Thyroid gland (tissue), 4 donors: ENCODE measurements around the gene RABEP2. TPM values are rescaled to one million over a fixed set of nuclear protein-coding genes. Genes with fewer than 3 reads are reported as not detected.
A peak's percentile ranks its signal among the peaks of the same experiment; 100 is the strongest.

Experiments
- DNase-seq, 2 donors: peaks; one replicate each; pipeline ENCODE4 v3.0.0-alpha.2; 2019
- H3K27ac ChIP-seq, 3 donors: fragments of 200-600 bp; sonication (generic); 1 replicate in 2 of 3; 2 replicates in 1 of 3; pipeline ENCODE4 v1.5.1; 2016 to 2019; ENCODE audit warnings: mild to moderate bottlenecking in 1 of 3, moderate library complexity in 1 of 3
- H3K27me3 ChIP-seq: fragments of 200-600 bp; sonication (generic); one replicate; pipeline ENCODE4 v1.5.1; 2019
- H3K36me3 ChIP-seq, 2 donors: fragments of 200-600 bp; sonication (generic); one replicate each; pipeline ENCODE4 v1.5.1; 2016 to 2019
- H3K4me1 ChIP-seq, 2 donors: fragments of 200-600 bp; sonication (generic); one replicate each; pipeline ENCODE4 v1.5.1; 2017 to 2019
- H3K4me3 ChIP-seq, 3 donors: fragments of 200-600 bp; sonication (generic); replicated peaks in 1 of 3; 1 replicate in 2 of 3; 2 replicates in 1 of 3; pipeline ENCODE4 v1.5.1; 2016; ENCODE audit warnings: mild to moderate bottlenecking in 1 of 3
- H3K9me3 ChIP-seq: fragments of 200-600 bp; sonication (generic); one replicate; pipeline ENCODE4 v1.5.1; 2017
- CTCF ChIP-seq, 6 experiments: fragments of 200-600 bp in 3 of 6; fragments of 450-650 bp in 3 of 6; sonication (generic) in 3 of 6; IDR thresholded peaks; one replicate each; pipeline ENCODE4 v1.5.1; 2016 to 2019; ENCODE audit warnings: antibody characterized with exemption in 6 of 6, mild to moderate bottlenecking in 2 of 6, inconsistent platforms in 1 of 6, moderate library complexity in 1 of 6
- POLR2A ChIP-seq, 2 donors: fragments of 450-650 bp; IDR thresholded peaks; one replicate each; pipeline ENCODE4 v1.6.1; 2017; ENCODE audit warnings: antibody characterized with exemption in 2 of 2, mild to moderate bottlenecking in 2 of 2, moderate library complexity in 1 of 2
- WGBS, 2 donors: methylation state at CpG; one replicate each; pipeline ENCODE4 v1.1.5; 2017; 5-methylcytosine and 5-hydroxymethylcytosine counted together
- intact Hi-C: fragments of 100-400 bp; cut with DNase I; formaldehyde crosslinking; loops from one replicate; pipeline ENCODE4 v1.15.1; 2023
- total RNA-seq, 4 donors: library from RNA; depleted of rRNA; stranded (reverse); fragments of >200 nt; gene quantifications; one replicate each; pipeline ENCODE4 v1.2.3, GENCODE V29; 2016

The RABEP2 gene
- total RNA-seq, 4 donors from 2014 or later = 36.7 to 55.8 (median 41.2) TPM

- Histone ChIP-seq H3K27me3 (no peaks in the 10 kb centered on the region), H3K4me3 (no peak overlapping the region), H3K27ac (no peak overlapping the region), H3K4me1 (peaks cover 7 to 12% of the 10 kb centered on the region in 2 donors), H3K36me3 (peaks cover 3 to 21% of the 10 kb centered on the region in 2 donors), H3K9me3 (no peaks in the 10 kb centered on the region)
- intact Hi-C loops = loop anchor here (5.0 kb wide), 1 partner anchor 50 kb away; the partner anchor contains the start of gene RABEP2
- TF ChIP-seq POLR2A (IDR thresholded peaks at IDR 0.05) = no peak
- 62 to 63% methylated on average over 10 to 11 of the region's 12 CpGs for WGBS, 2 donors
- no peak for DNase-seq
Observed at GRCh38 chr16:28876973-28877654, 47.9 kb downstream of the RABEP2 start.

GRCh38 chr16:28876019-28876659 is 48.9 kb downstream of the RABEP2 start:
- intact Hi-C loops = loop anchor here (5.0 kb wide), 1 partner anchor 51 kb away; the partner anchor contains the start of gene RABEP2
- no peaks in the 10 kb centered on the region for H3K9me3 ChIP-seq
- no peak overlapping the region for H3K4me3 ChIP-seq
- no peak overlapping the region for H3K27ac ChIP-seq
- H3K27me3 ChIP-seq = no peaks in the 10 kb centered on the region
- H3K36me3 ChIP-seq = peaks cover 9 to 22% of the 10 kb centered on the region in 2 donors
- WGBS, 2 donors = 72 to 80% methylated on average over 5 to 17 of the region's 17 CpGs
- TF ChIP-seq CTCF (IDR thresholded peaks at IDR 0.05) (no peak), POLR2A (IDR thresholded peaks at IDR 0.05) (no peak)
- peaks cover 7 to 12% of the 10 kb centered on the region in 2 donors for H3K4me1 ChIP-seq
- no peak for DNase-seq

GRCh38 chr16:28875134-28876018 is 49.7 kb downstream of the RABEP2 start:
- intact Hi-C loops = loop anchor here (5.0 kb wide), 1 partner anchor 52 kb away; the partner anchor contains the start of gene RABEP2
- H3K9me3 ChIP-seq = no peaks in the 10 kb centered on the region
- TF ChIP-seq POLR2A (IDR thresholded peaks at IDR 0.05) = no peak
- TF ChIP-seq CTCF (IDR thresholded peaks at IDR 0.05) = no peak
- no peak overlapping the region for H3K4me3 ChIP-seq
- WGBS, 2 donors = 74 to 78% methylated on average over 13 of the region's 13 CpGs
- no peaks in the 10 kb centered on the region for H3K27me3 ChIP-seq
- H3K27ac ChIP-seq = no peak overlapping the region
- H3K36me3 ChIP-seq = peaks cover 16 to 27% of the 10 kb centered on the region in 2 donors
- H3K4me1 ChIP-seq = peaks cover 7 to 11% of the 10 kb centered on the region in 2 donors
- no peak for DNase-seq

- H3K9me3 ChIP-seq = no peaks in the 10 kb centered on the region
- 97% methylated on average over 6 of the region's 6 CpGs; no CpG with 5 or more reads in 1 of the 2 donors for WGBS, 2 donors
- no peak overlapping the region for H3K4me3 ChIP-seq
- no peak for DNase-seq
- peaks cover 2 to 5% of the 10 kb centered on the region in 2 donors for H3K4me1 ChIP-seq
- TF ChIP-seq CTCF (IDR thresholded peaks at IDR 0.05) = no peak
- no peak for TF ChIP-seq POLR2A (IDR thresholded peaks at IDR 0.05)
- no peaks in the 10 kb centered on the region for H3K27me3 ChIP-seq
- H3K36me3 ChIP-seq = peaks cover 26 to 35% of the 10 kb centered on the region in 2 donors
- H3K27ac ChIP-seq = no peak overlapping the region
- intact Hi-C loops = no loop called here
Observed at GRCh38 chr16:28874406-28874805, 50.6 kb downstream of the RABEP2 start.

GRCh38 chr16:28873543-28874201 is 51.4 kb downstream of the RABEP2 start:
- WGBS, 2 donors = 87 to 91% methylated on average over 17 of the region's 18 CpGs
- Histone ChIP-seq H3K27me3 (no peaks in the 10 kb centered on the region), H3K27ac (no peak overlapping the region), H3K9me3 (no peaks in the 10 kb centered on the region), H3K36me3 (peaks cover 33 to 42% of the 10 kb centered on the region in 2 donors), H3K4me1 (no peaks in the 10 kb centered on the region), H3K4me3 (no peak overlapping the region)
- DNase-seq = no peak
- no peak for TF ChIP-seq POLR2A (IDR thresholded peaks at IDR 0.05)
- TF ChIP-seq CTCF (IDR thresholded peaks at IDR 0.05) = peak in 3 of 6 experiments; percentile 19 to 49 (median 32)
- intact Hi-C loops = no loop called here
